BLaER1 (cell line): ENCODE results near the gene ALKBH3.

ENCODE experiments used
- H3K27ac ChIP-seq: shearing (Covaris generic); formaldehyde crosslinking; 2 replicates; pipeline ENCODE4 v1.8.1; 2022
- H3K27me3 ChIP-seq: shearing (Covaris generic); formaldehyde crosslinking; 2 replicates; pipeline ENCODE4 v1.8.1; 2022
- H3K36me3 ChIP-seq: shearing (Covaris generic); formaldehyde crosslinking; 2 replicates; pipeline ENCODE4 v1.8.1; 2022
- H3K4me1 ChIP-seq: shearing (Covaris generic); formaldehyde crosslinking; 2 replicates; pipeline ENCODE4 v1.8.1; 2022
- H3K4me2 ChIP-seq: shearing (Covaris generic); formaldehyde crosslinking; 2 replicates; pipeline ENCODE4 v1.8.1; 2022
- H3K4me3 ChIP-seq: shearing (Covaris generic); formaldehyde crosslinking; 2 replicates; pipeline ENCODE4 v1.8.1; 2022
- H3K9ac ChIP-seq: shearing (Covaris generic); formaldehyde crosslinking; 2 replicates; pipeline ENCODE4 v1.8.1; 2022
- H3K9me3 ChIP-seq: shearing (Covaris generic); formaldehyde crosslinking; 2 replicates; pipeline ENCODE4 v1.8.1; 2022
- H4K20me1 ChIP-seq: shearing (Covaris generic); formaldehyde crosslinking; 2 replicates; pipeline ENCODE4 v1.8.1; 2022
- Cebpa-rat ChIP-seq: shearing (Covaris generic); IDR thresholded peaks from 2 replicates; pipeline ENCODE4 v1.8.1; 2022

ALKBH3 gene

DNA sequence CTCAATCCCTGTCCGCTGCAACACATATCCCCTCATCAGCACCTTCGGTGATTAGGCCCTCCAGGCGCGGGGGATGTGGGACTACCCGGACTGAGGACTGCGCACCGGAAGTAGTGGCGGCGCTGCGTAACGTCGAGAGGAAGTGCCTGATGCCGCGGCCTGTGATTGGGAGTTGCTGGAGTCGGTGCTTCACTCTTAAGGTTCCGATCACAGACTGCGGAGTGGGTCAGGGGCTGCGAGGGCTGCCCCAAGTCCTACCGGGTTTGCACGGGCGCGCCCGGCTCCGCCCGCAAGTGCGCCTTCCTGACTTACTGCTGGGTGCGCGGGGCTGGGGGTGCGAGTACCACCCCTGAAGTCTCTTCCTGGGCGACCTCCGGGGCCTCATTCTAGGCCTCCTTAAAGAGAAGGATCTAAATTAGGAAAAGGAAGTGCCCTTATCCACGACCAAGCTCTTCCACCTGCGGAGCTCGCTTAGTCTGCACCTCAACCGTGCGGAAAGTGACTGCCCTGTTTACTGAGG is at the start of gene ALKBH3:
Gene ALKBH3 (plus strand): TSS at position 192 of the 520 bp plus-strand sequence. CDS start 1,822 bp downstream, outside the sequence.
- no peaks in the 10 kb centered on the region for H4K20me1 ChIP-seq
- H3K9ac ChIP-seq, result peak within 1 kb of the TSS; percentile 73
- peak within 1 kb of the TSS; percentile 57; the same call in 1 of the 2 replicates for H3K27ac ChIP-seq
- H3K4me1 ChIP-seq, result peaks cover 13% of the 10 kb centered on the region
- H3K27me3 ChIP-seq, result no peaks in the 10 kb centered on the region; the same call in 1 of the 2 replicates
- peaks cover 19% of the 10 kb centered on the region for H3K36me3 ChIP-seq
- TF ChIP-seq Cebpa-rat, result no peak
- H3K4me3 ChIP-seq, result peak within 1 kb of the TSS; percentile 72
- peaks cover 14% of the 10 kb centered on the region for H3K9me3 ChIP-seq
- H3K4me2 ChIP-seq, result peak within 1 kb of the TSS; percentile 76

- Histone ChIP-seq H3K9me3 (no peaks in the 10 kb centered on the region), H4K20me1 (no peaks in the 10 kb centered on the region), H3K27me3 (no peaks in the 10 kb centered on the region), H3K9ac (no peak overlapping the region), H3K27ac (no peak overlapping the region), H3K4me3 (no peak overlapping the region), H3K4me2 (no peak overlapping the region), H3K36me3 (peaks cover 40% of the 10 kb centered on the region), H3K4me1 (no peaks in the 10 kb centered on the region)
- no peak for TF ChIP-seq Cebpa-rat
Measured at GRCh38 chr11:43830928-43831440, 49.6 kb upstream of the ALKBH3 start.

DNA sequence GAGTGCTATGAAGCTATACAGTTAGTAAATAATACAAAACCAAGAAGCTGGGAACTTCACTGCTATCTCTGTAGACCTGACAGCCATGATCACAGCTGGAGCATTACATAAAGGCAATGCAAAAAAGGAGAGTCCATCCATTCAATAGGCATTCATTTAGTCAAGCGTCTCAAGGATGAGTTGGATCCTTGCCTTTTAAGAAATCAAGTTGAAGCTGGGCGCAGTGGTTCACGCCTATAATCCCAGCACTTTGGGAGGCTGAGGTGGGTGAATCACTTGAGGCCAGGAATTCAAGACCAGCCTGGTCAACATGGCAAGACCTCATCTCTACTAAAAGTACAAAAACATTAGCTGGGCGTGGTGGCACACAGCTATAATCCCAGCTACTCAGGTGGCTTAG is 48.1 kb upstream of the ALKBH3 start:
- no peaks in the 10 kb centered on the region for H3K27me3 ChIP-seq
- no peak overlapping the region for H3K4me3 ChIP-seq
- no peaks in the 10 kb centered on the region for H3K4me1 ChIP-seq
- H3K9ac ChIP-seq, result no peak overlapping the region
- H4K20me1 ChIP-seq, result no peaks in the 10 kb centered on the region
- no peaks in the 10 kb centered on the region for H3K9me3 ChIP-seq
- no peak overlapping the region for H3K4me2 ChIP-seq
- no peak overlapping the region for H3K27ac ChIP-seq
- peaks cover 35% of the 10 kb centered on the region for H3K36me3 ChIP-seq
- TF ChIP-seq Cebpa-rat, result no peak

DNA sequence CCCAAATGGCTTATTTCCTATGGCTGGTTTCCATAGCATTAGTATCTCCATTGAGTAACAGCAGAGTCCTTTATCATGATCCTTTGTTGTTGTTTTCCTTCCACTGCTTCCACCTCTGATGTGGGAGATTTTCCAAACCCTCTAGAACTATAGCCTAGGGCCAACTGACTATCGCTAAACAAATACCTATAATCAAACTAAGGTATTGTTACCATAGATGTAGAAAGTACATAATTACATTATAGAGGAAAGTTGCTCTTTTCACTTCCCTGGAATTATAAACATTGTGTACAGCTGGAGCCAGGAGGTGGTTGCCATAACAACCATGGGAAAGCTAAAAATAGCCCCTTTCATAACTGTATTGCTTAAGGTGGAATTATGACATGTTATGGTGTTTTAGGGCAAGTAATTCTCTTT is 47.0 kb upstream of the ALKBH3 start:
- no peak overlapping the region for H3K4me2 ChIP-seq
- no peaks in the 10 kb centered on the region for H3K9me3 ChIP-seq
- no peak overlapping the region for H3K9ac ChIP-seq
- H3K27me3 ChIP-seq, result no peaks in the 10 kb centered on the region
- H3K4me3 ChIP-seq, result no peak overlapping the region
- H3K4me1 ChIP-seq, result no peaks in the 10 kb centered on the region
- TF ChIP-seq Cebpa-rat, result no peak
- H4K20me1 ChIP-seq, result no peaks in the 10 kb centered on the region
- H3K36me3 ChIP-seq, result peaks cover 44% of the 10 kb centered on the region
- H3K27ac ChIP-seq, result no peak overlapping the region

DNA sequence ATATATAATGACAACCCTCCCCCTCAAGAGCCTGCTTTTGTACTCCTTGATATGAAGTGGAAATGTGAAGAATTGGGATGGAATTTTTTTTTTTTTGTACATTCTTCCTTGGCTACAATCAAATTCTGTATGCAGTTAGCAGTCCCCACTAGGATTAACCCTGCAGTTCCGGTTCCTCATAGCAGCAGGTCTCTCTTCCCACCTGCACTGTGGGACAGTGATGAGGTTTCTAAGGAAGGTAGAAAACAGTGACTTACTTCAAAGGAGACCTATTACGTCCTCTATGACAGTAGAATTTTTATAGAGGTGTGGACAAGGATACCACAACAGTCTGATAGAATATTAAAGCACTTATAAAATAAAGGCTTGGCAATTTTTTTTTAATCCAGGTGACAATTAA is 46.3 kb upstream of the ALKBH3 start:
- Histone ChIP-seq H3K9me3 (no peaks in the 10 kb centered on the region), H3K27ac (no peak overlapping the region), H3K36me3 (peaks cover 50% of the 10 kb centered on the region), H3K4me1 (no peaks in the 10 kb centered on the region), H3K9ac (no peak overlapping the region), H3K4me2 (no peak overlapping the region), H3K27me3 (no peaks in the 10 kb centered on the region), H3K4me3 (no peak overlapping the region), H4K20me1 (no peaks in the 10 kb centered on the region)
- no peak for TF ChIP-seq Cebpa-rat

DNA sequence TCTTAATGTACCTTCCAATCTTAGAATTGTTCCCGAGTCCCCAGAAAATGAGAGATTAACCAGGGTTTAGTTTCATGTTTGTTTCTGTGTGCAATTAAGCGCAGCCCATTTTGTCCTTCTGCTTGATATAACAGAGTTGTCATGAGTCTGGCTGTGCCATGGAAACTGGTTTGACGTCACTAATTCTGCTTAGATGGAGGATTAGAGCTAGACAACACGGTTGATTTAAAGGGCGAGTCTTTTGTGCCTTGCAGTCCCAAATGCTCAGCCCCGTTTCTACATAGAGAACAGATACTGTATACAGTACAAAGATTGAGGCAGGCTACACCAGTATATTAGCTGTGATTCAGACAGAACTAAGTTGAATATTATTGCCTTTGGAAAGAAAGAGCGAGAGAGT is 45.5 kb upstream of the ALKBH3 start:
- Histone ChIP-seq H4K20me1 (no peaks in the 10 kb centered on the region), H3K36me3 (peaks cover 57% of the 10 kb centered on the region), H3K9ac (no peak overlapping the region), H3K27me3 (no peaks in the 10 kb centered on the region), H3K27ac (no peak overlapping the region), H3K4me3 (no peak overlapping the region), H3K9me3 (no peaks in the 10 kb centered on the region), H3K4me2 (no peak overlapping the region), H3K4me1 (no peaks in the 10 kb centered on the region)
- TF ChIP-seq Cebpa-rat, result no peak

DNA sequence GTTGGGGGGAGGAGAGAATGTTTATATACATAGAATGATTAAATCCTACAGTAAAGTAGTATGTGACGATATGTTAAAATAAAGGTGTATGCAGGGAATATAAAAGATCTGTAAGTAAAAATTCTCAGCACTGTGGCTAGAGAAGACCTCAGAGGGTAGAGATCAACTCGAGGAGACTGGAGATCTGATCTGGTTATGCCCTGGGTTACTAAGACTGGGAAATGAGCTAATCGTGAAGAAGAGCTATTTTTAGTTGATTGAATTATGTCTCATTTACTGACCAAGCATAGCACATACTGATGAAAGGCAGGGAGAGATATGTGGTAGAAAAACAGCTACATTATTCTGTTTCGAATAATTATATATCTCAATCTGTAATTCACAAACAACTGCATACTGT is 42.8 kb upstream of the ALKBH3 start:
- H3K4me3 ChIP-seq, result no peak overlapping the region
- no peaks in the 10 kb centered on the region for H4K20me1 ChIP-seq
- no peak overlapping the region for H3K27ac ChIP-seq
- no peaks in the 10 kb centered on the region for H3K27me3 ChIP-seq
- H3K36me3 ChIP-seq, result peaks cover 53% of the 10 kb centered on the region
- H3K4me2 ChIP-seq, result no peak overlapping the region
- H3K4me1 ChIP-seq, result no peaks in the 10 kb centered on the region
- peaks cover 7% of the 10 kb centered on the region; the same call in 1 of the 2 replicates for H3K9me3 ChIP-seq
- H3K9ac ChIP-seq, result no peak overlapping the region
- no peak for TF ChIP-seq Cebpa-rat

DNA sequence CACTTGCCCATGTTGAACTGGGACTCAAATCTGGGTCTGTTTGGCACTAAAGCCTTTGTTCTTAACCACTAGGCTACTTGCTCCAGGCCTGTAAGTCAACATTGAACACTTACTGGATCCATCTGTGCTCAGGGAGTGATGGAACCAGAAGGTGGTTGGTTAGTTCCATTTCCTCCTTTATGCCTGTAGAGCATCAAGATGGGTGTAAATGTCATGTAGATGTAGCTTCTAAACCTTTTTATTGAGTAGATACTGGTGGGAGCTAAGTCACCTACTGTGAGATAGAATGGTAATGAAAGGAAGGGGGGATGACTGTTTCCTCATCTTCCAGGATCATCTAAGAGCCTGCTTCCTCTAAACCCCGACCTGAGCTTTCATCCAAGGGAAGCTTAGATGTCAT is 38.6 kb upstream of the ALKBH3 start:
- peaks cover 7% of the 10 kb centered on the region; the same call in 1 of the 2 replicates for H3K9me3 ChIP-seq
- H3K27ac ChIP-seq, result no peak overlapping the region
- no peak for TF ChIP-seq Cebpa-rat
- peaks cover 82% of the 10 kb centered on the region for H3K36me3 ChIP-seq
- H3K4me3 ChIP-seq, result no peak overlapping the region
- H3K4me1 ChIP-seq, result no peaks in the 10 kb centered on the region; the same call in 1 of the 2 replicates
- no peaks in the 10 kb centered on the region for H3K27me3 ChIP-seq
- H4K20me1 ChIP-seq, result 0 out of 2 replicates have a peak, but pooled peaks cover 4% of the 10 kb centered on the region
- no peak overlapping the region for H3K9ac ChIP-seq
- H3K4me2 ChIP-seq, result no peak overlapping the region

DNA sequence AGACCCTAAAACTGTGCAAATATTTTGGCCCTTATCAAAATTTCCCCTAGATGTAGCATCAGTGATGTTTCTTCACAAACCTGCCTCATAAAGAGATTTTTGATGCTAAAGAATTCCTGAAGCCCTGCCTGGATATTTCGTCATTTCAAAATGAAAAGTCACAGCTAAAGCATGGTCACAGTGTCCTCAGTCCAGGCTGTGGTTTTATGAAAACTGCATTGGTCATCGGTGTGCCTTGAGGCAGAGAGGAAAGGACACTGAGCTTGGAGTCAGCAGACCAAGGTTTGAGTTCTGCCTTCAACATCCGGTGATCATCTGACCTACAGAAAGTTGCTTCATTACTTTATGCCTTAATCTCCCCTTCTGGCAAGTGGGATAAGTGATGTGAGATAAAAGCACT is 34.8 kb upstream of the ALKBH3 start:
- Histone ChIP-seq H4K20me1 (0 out of 2 replicates have a peak, but pooled peaks cover 12% of the 10 kb centered on the region), H3K9ac (no peak overlapping the region), H3K4me2 (no peak overlapping the region), H3K36me3 (peaks cover 68% of the 10 kb centered on the region), H3K4me1 (no peaks in the 10 kb centered on the region; the same call in 1 of the 2 replicates), H3K4me3 (no peak overlapping the region), H3K9me3 (peaks cover under 1% of the 10 kb centered on the region; the same call in 1 of the 2 replicates), H3K27ac (no peak overlapping the region), H3K27me3 (no peaks in the 10 kb centered on the region)
- TF ChIP-seq Cebpa-rat, result no peak

DNA sequence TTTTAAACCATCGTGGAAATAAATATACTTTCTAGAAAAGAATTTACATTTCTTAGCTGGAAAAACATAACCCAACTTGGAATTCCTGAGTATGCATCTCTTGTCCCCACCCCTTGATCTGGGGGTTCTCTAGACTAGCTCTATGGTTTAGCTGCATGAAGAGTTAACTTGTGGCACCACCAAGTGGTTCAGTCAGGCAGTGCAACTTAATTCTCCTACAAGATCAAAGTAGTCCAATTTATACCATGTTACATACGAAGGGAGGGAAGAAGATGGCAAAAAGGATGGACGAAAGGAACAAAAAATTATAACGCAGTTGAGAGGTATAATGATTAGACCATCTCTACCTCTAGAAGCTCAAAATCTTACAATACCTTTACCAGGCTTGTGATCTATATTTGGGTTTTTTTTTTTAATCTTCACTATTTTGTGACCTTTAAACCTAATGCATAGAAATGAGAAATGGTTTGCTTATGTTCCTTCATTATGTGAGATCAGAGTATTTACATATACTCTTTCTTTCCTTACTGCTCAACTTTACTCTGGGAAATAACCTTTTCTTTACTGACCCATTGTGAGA is 28.5 kb upstream of the ALKBH3 start:
- no peaks in the 10 kb centered on the region for H3K9me3 ChIP-seq
- H3K36me3 ChIP-seq, result peaks cover 57% of the 10 kb centered on the region
- H3K4me2 ChIP-seq, result no peak overlapping the region
- no peak for TF ChIP-seq Cebpa-rat
- no peaks in the 10 kb centered on the region; the same call in 1 of the 2 replicates for H3K4me1 ChIP-seq
- no peak overlapping the region for H3K27ac ChIP-seq
- no peak overlapping the region for H3K4me3 ChIP-seq
- H3K9ac ChIP-seq, result no peak overlapping the region
- peaks cover 19% of the 10 kb centered on the region; the same call in 1 of the 2 replicates for H4K20me1 ChIP-seq
- no peaks in the 10 kb centered on the region for H3K27me3 ChIP-seq
